Activated CD4-positive, CD25-positive, alpha-beta regulatory T cell treated with anti-CD3 and anti-CD28 coated beads, Interleukin-2, amount 50 U/mL, for 24 hours (primary cell): Measurements from ENCODE around the gene ALDH4A1.

Experiments used
- ATAC-seq, 2 donors: fragments of 150-1000 bp; cut with Tn5 transposase; one replicate each; pipeline ENCODE4 v1.10.0; 2021; ENCODE audit warnings: mild to moderate bottlenecking in 1 of 2, moderate library complexity in 1 of 2

ALDH4A1 gene

GRCh38 chr1:18902523-18903290, at the start of gene ALDH4A1:
Gene ALDH4A1, minus strand, starts transcription at chr1:18902555. Its CDS starts 32 bp downstream, at chr1:18902523.
- peak; percentile 99 for ATAC-seq

- peak; percentile 65 for ATAC-seq
Measured at GRCh38 chr1:18951818-18952391, 49.5 kb upstream of the ALDH4A1 start.

- ATAC-seq = no peak
Measured at GRCh38 chr1:18951416-18951815, 49.1 kb upstream of the ALDH4A1 start.

GRCh38 chr1:18950401-18951026, 48.2 kb upstream of the ALDH4A1 start:
- no peak for ATAC-seq

- no peak for ATAC-seq
Measured at GRCh38 chr1:18949686-18950400, 47.5 kb upstream of the ALDH4A1 start.

- no peak for ATAC-seq
Measured at GRCh38 chr1:18948913-18949685, 46.7 kb upstream of the ALDH4A1 start.

- peak in 1 of 2 donors; percentile 30 for ATAC-seq
Measured at GRCh38 chr1:18948048-18948912, 45.9 kb upstream of the ALDH4A1 start.

GRCh38 chr1:18947570-18947969, 45.2 kb upstream of the ALDH4A1 start:
- ATAC-seq = no peak

- ATAC-seq = no peak
Measured at GRCh38 chr1:18946550-18947381, 44.4 kb upstream of the ALDH4A1 start.

- no peak for ATAC-seq
Measured at GRCh38 chr1:18945401-18945849, 43.1 kb upstream of the ALDH4A1 start.

GRCh38 chr1:18944810-18945209, 42.5 kb upstream of the ALDH4A1 start:
- no peak for ATAC-seq

- no peak for ATAC-seq
Measured at GRCh38 chr1:18943914-18944572, 41.7 kb upstream of the ALDH4A1 start.

GRCh38 chr1:18943162-18943561, 40.8 kb upstream of the ALDH4A1 start:
- no peak for ATAC-seq

GRCh38 chr1:18942340-18942739, 40.0 kb upstream of the ALDH4A1 start:
- ATAC-seq = no peak

- ATAC-seq = no peak
Measured at GRCh38 chr1:18941221-18942141, 39.1 kb upstream of the ALDH4A1 start.

GRCh38 chr1:18940303-18941020, 38.1 kb upstream of the ALDH4A1 start:
- no peak for ATAC-seq

GRCh38 chr1:18939398-18940302, 37.3 kb upstream of the ALDH4A1 start:
- ATAC-seq = no peak
